HUES64 (cell line): ENCODE data around the gene VCX3A. TPM values are rescaled to one million over a fixed set of nuclear protein-coding genes. Genes with fewer than 3 reads are reported as not detected.
"Not testable (repeated sequence)": the region's sequence is repeated elsewhere in the genome, so short reads cannot be mapped to it uniquely, and the experiment has no call there.

Source experiments
- H3K27ac ChIP-seq: 2 replicates; pipeline ENCODE4 v1.7.0; 2013; ENCODE audit warnings: low read depth, low read length, inconsistent platforms
- H3K27me3 ChIP-seq: 2 replicates; pipeline ENCODE4 v1.6.1; 2013; ENCODE audit warnings: mild to moderate bottlenecking, low read length; ENCODE audit not compliant: insufficient read depth
- H3K36me3 ChIP-seq: 2 replicates; pipeline ENCODE4 v1.6.1; 2013; ENCODE audit warnings: mild to moderate bottlenecking, low read length; ENCODE audit not compliant: insufficient read depth
- H3K4me1 ChIP-seq: 2 replicates; pipeline ENCODE4 v1.6.1; 2013; ENCODE audit warnings: mild to moderate bottlenecking, low read length, moderate library complexity; ENCODE audit not compliant: insufficient read depth
- H3K4me3 ChIP-seq: 2 replicates; pipeline ENCODE4 v1.5.1; 2013; ENCODE audit warnings: mild to moderate bottlenecking, low read length, moderate library complexity
- H3K9ac ChIP-seq: 2 replicates; pipeline ENCODE4 v1.6.1; 2013; ENCODE audit warnings: mild to moderate bottlenecking, low read depth, low read length
- H3K9me3 ChIP-seq: 2 replicates; pipeline ENCODE4 v1.6.1; 2013; ENCODE audit warnings: low read depth, low read length; ENCODE audit not compliant: insufficient read depth
- WGBS: fragments of 150-250, 120-280 bp; methylation state at CpG from one replicate; pipeline ENCODE4 v1.1.7; 2013; ENCODE audit warnings: missing lambda C conversion rate; 5-methylcytosine and 5-hydroxymethylcytosine counted together
- polyA plus RNA-seq, 2 experiments: library from polyadenylated mRNA; stranded (reverse); fragments of 50-300 nt; gene quantifications; one replicate each; pipeline ENCODE4 v1.2.3, GENCODE V29; 2013

VCX3A gene
- polyA plus RNA-seq (2013, experiment 1 of 2) = not detected
- polyA plus RNA-seq (2013, experiment 2 of 2) = not detected

DNA sequence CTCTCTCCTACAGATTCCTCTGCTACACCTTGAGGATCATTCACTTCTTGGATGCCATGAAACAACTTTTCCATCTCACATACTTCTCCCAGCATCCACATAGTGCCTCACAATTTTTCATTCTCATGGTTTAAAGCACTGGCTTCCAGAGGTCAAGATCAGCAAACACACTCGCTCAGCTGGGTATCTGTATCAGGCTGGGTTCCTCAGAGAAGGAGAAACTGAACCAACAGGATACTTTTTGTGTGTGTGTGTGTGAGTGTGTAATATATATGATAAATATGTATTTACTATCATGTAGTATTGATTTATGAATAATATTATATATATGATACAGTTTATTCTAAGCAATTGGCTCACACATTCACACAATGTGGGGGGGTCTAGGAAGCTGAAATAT, at the start of gene VCX3A:
Gene VCX3A (minus strand): TSS at position 101 of the 400 bp plus-strand sequence. CDS start 621 bp downstream, outside the sequence.
- WGBS = no CpG with 5 or more reads among the region's 1 CpG
- not testable (repeated sequence) for H3K27ac ChIP-seq, H3K36me3 ChIP-seq, H3K4me1 ChIP-seq, H3K9me3 ChIP-seq, H3K27me3 ChIP-seq, H3K9ac ChIP-seq, H3K4me3 ChIP-seq

DNA sequence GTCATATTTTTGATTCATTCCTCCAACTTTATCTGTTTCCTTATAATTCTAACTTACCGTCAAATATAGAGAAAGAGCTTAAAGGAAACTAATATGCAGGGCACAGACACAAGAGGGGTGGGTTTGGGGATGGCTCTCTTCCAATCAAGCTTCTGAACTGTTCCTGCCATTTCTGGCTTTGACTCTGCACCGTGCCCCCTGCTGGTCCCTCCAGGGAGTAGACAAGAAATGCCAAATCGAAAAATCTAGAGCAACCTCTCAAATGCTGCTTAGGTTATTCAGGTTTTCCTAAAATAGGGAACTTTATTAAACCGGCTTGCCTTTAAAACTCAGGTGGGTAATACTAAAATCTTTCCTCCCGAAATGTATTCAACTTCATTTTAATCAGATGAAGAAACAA, 39.8 kb upstream of the VCX3A start:
- WGBS = 81% methylated on average over 4 of the region's 5 CpGs
- no peak overlapping the region for H3K4me3 ChIP-seq
- no peaks in the 10 kb centered on the region for H3K36me3 ChIP-seq
- H3K27me3 ChIP-seq = no peaks in the 10 kb centered on the region
- no peak overlapping the region for H3K27ac ChIP-seq
- no peak overlapping the region for H3K9ac ChIP-seq
- H3K4me1 ChIP-seq = no peaks in the 10 kb centered on the region
- H3K9me3 ChIP-seq = no peaks in the 10 kb centered on the region

GRCh38 chrX:6568031-6568430, 33.1 kb upstream of the VCX3A start:
- no peaks in the 10 kb centered on the region for H3K36me3 ChIP-seq
- no peaks in the 10 kb centered on the region for H3K4me1 ChIP-seq
- no peak overlapping the region for H3K9ac ChIP-seq
- H3K4me3 ChIP-seq = no peak overlapping the region
- no peak overlapping the region for H3K27ac ChIP-seq
- no peaks in the 10 kb centered on the region for H3K9me3 ChIP-seq
- H3K27me3 ChIP-seq = no peaks in the 10 kb centered on the region
- WGBS = 97% methylated on average over 3 of the region's 3 CpGs

GRCh38 chrX:6558979-6559378, 24.1 kb upstream of the VCX3A start:
- 87% methylated on average over 4 of the region's 5 CpGs for WGBS
- Histone ChIP-seq H3K4me1 (no peaks in the 10 kb centered on the region), H3K36me3 (no peaks in the 10 kb centered on the region), H3K27me3 (no peaks in the 10 kb centered on the region), H3K9me3 (no peaks in the 10 kb centered on the region), H3K9ac (no peak overlapping the region), H3K4me3 (no peak overlapping the region), H3K27ac (no peak overlapping the region)

DNA sequence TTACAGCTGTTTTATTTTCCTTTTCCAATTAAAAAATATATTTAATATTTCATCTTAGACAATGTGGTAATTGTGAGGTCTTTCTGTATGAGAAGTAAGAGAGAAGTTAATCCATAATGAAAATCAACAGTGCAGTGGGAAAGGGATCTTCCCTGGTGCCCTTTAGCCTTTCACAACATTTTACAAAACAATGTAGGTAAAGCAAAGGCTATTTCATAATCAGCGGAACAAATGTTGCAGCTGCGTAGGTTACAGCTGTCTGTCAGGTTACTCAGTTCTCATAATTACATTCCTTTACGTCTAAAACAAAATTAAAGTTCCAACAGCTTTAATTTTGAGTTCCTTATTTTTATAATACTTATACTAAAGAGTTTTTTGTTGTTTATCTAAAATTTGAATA, 22.8 kb upstream of the VCX3A start:
- no peaks in the 10 kb centered on the region for H3K4me1 ChIP-seq
- no peaks in the 10 kb centered on the region for H3K36me3 ChIP-seq
- no peak overlapping the region for H3K4me3 ChIP-seq
- no peak overlapping the region for H3K9ac ChIP-seq
- no peaks in the 10 kb centered on the region for H3K9me3 ChIP-seq
- no peaks in the 10 kb centered on the region for H3K27me3 ChIP-seq
- 94% methylated on average over 2 of the region's 3 CpGs for WGBS
- no peak overlapping the region for H3K27ac ChIP-seq

- Histone ChIP-seq H3K9ac (no peak overlapping the region), H3K4me3 (no peak overlapping the region), H3K27me3 (no peaks in the 10 kb centered on the region), H3K36me3 (no peaks in the 10 kb centered on the region), H3K9me3 (no peaks in the 10 kb centered on the region), H3K27ac (no peak overlapping the region), H3K4me1 (no peaks in the 10 kb centered on the region)
- WGBS = 90% methylated on average over 7 of the region's 8 CpGs
Observed at GRCh38 chrX:6550999-6551398, 16.1 kb upstream of the VCX3A start.

DNA sequence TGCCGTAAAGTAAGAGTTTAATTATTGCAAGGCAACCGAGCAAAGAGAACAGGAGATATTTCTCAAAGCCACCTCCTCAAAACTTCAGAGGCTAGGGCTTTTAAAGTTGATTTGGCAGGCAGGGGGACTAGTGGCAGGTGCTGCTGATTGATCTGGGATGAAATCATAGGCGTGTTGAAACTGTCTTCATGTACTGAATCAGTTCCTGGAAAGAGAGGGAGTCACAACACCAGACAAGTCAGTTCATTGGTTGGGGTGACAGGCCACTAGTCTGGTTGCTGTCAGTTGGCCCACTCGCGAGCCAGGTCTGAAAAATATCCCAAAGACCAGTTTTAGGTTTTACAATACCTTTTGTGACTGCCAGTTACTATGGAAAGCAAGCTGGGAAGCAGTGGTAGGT, 10.8 kb upstream of the VCX3A start:
- H3K9ac ChIP-seq = no peak overlapping the region
- H3K9me3 ChIP-seq = no peaks in the 10 kb centered on the region
- no peak overlapping the region for H3K4me3 ChIP-seq
- H3K36me3 ChIP-seq = no peaks in the 10 kb centered on the region
- H3K4me1 ChIP-seq = no peaks in the 10 kb centered on the region
- no peaks in the 10 kb centered on the region for H3K27me3 ChIP-seq
- WGBS = 95% methylated on average over 5 of the region's 5 CpGs
- no peak overlapping the region for H3K27ac ChIP-seq

- WGBS = 97% methylated on average over 3 of the region's 3 CpGs
- H3K9me3 ChIP-seq = no peaks in the 10 kb centered on the region
- no peaks in the 10 kb centered on the region for H3K4me1 ChIP-seq
- H3K27me3 ChIP-seq = no peaks in the 10 kb centered on the region
- no peak overlapping the region for H3K4me3 ChIP-seq
- H3K9ac ChIP-seq = no peak overlapping the region
- no peak overlapping the region for H3K27ac ChIP-seq
- no peaks in the 10 kb centered on the region for H3K36me3 ChIP-seq
Observed at GRCh38 chrX:6526564-6527136, 8.3 kb downstream of the VCX3A start.

DNA sequence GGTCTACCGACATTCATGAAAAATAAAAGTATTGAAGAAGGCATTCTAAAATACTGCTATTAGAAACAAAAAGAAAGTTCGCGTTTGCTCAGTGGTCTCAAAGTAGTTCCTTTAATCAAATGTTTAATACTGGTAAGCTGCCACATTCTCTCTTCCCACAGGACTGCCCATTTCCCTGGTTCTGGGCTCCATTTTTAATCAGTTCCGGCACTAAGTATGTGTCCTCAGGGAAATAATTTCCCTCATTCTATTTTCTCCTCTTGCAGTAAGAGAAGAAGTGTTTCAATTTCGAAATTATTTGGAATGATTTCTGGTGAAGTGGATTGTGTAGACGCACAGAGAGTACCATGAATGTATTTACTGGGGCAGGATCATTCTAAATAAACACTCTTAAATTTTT, 17.5 kb downstream of the VCX3A start:
- Histone ChIP-seq H3K36me3 (no peaks in the 10 kb centered on the region), H3K27ac (no peak overlapping the region), H3K4me3 (no peak overlapping the region), H3K9me3 (no peaks in the 10 kb centered on the region), H3K9ac (no peak overlapping the region), H3K27me3 (no peaks in the 10 kb centered on the region), H3K4me1 (no peaks in the 10 kb centered on the region)
- 100% methylated on average over 3 of the region's 6 CpGs for WGBS

DNA sequence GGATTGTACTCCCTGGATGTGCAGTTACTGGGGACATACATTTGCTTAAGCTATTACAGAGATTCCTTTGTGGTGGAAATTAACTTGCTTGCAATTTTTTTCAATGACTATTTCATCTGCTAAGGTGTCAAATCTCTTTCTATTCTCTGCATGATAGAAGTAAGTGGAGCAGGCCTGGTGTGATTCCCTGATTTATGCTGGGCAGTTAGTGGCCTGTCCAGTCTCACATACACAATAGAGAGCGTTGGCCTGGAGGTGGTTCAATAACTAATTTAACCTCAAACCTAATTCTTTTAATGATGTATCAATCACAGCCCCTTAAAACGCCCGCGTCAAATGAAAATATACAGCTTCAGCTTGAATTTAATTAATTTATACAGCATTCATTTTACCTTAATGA, 28.5 kb downstream of the VCX3A start:
- Histone ChIP-seq H3K9ac (no peak overlapping the region), H3K36me3 (no peaks in the 10 kb centered on the region), H3K27ac (no peak overlapping the region), H3K9me3 (no peaks in the 10 kb centered on the region), H3K27me3 (no peaks in the 10 kb centered on the region), H3K4me3 (no peak overlapping the region), H3K4me1 (no peaks in the 10 kb centered on the region)
- WGBS = 100% methylated on average over 3 of the region's 4 CpGs

GRCh38 chrX:6505960-6506359, 29.0 kb downstream of the VCX3A start:
- Histone ChIP-seq H3K4me3 (no peak overlapping the region), H3K36me3 (no peaks in the 10 kb centered on the region), H3K9me3 (no peaks in the 10 kb centered on the region), H3K27me3 (no peaks in the 10 kb centered on the region), H3K4me1 (no peaks in the 10 kb centered on the region), H3K9ac (no peak overlapping the region), H3K27ac (no peak overlapping the region)
- 37% methylated on average over 2 of the region's 2 CpGs for WGBS

DNA sequence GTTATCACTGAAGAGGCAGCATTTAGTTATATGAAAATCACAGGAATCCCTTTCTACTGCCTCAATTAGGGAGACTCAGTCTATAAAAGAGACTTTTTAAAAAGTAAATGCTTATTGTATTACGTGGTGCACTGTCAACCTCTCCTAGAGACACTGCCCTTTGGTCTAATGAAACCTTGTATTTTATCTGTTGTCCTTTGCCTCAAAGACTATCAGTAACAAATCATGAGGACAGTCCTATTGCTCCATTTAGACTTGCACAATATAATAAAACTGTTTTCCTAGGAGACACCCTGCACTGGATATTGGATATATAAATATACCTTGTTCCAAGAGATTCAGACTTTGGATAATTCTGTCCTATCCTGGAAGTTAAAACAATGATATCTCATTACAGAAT, 34.2 kb downstream of the VCX3A start:
- no peak overlapping the region for H3K27ac ChIP-seq
- H3K4me3 ChIP-seq = no peak overlapping the region
- no peaks in the 10 kb centered on the region for H3K4me1 ChIP-seq
- no peaks in the 10 kb centered on the region for H3K36me3 ChIP-seq
- H3K9ac ChIP-seq = no peak overlapping the region
- no peaks in the 10 kb centered on the region for H3K27me3 ChIP-seq
- H3K9me3 ChIP-seq = no peaks in the 10 kb centered on the region
- no CpG with 5 or more reads among the region's 1 CpG for WGBS
